H9 (cell line): Measurements from ENCODE around the gene MAP2K7. TPM values are rescaled to one million over a fixed set of nuclear protein-coding genes. Genes with fewer than 3 reads are reported as not detected.

Experiments used
- DNase-seq: peaks from one replicate; pipeline ENCODE4 v3.0.0-alpha.2; 2017
- H2AFZ ChIP-seq: one replicate; pipeline ENCODE4 v1.6.1; 2013; ENCODE audit warnings: mild to moderate bottlenecking, low read length, control low read depth, moderate library complexity
- H2AK5ac ChIP-seq: 2 replicates; pipeline ENCODE4 v1.6.1; 2013; ENCODE audit warnings: low read length, control low read depth, mixed read lengths; ENCODE audit not compliant: insufficient read length
- H2BK120ac ChIP-seq: one replicate; pipeline ENCODE4 v1.6.1; 2013; ENCODE audit warnings: low read depth, mild to moderate bottlenecking, low read length, control low read depth, inconsistent platforms; ENCODE audit not compliant: poor library complexity, severe bottlenecking
- H2BK12ac ChIP-seq: 2 replicates; pipeline ENCODE4 v1.6.1; 2013; ENCODE audit warnings: low read length, control low read depth, mixed read lengths, low read depth; ENCODE audit not compliant: insufficient read length
- H2BK15ac ChIP-seq: 2 replicates; pipeline ENCODE4 v1.6.1; 2013; ENCODE audit warnings: low read depth, low read length, control low read depth
- H2BK20ac ChIP-seq: one replicate; pipeline ENCODE4 v1.6.1; 2013; ENCODE audit warnings: low read depth, mild to moderate bottlenecking, low read length, control low read depth, inconsistent platforms; ENCODE audit not compliant: poor library complexity, severe bottlenecking
- H2BK5ac ChIP-seq: 2 replicates; pipeline ENCODE4 v1.6.1; 2013; ENCODE audit warnings: low read length, control low read depth, mixed read lengths; ENCODE audit not compliant: insufficient read length
- H3K14ac ChIP-seq: 2 replicates; pipeline ENCODE4 v1.6.1; 2013; ENCODE audit warnings: low read length, control low read depth; ENCODE audit not compliant: insufficient read depth
- H3K18ac ChIP-seq: 2 replicates; pipeline ENCODE4 v1.6.1; 2013; ENCODE audit warnings: low read depth, mild to moderate bottlenecking, mixed read lengths, low read length, control low read depth; ENCODE audit not compliant: insufficient read length
- H3K23ac ChIP-seq: 2 replicates; pipeline ENCODE4 v1.6.1; 2013; ENCODE audit warnings: low read length, control low read depth, mixed read lengths, low read depth; ENCODE audit not compliant: insufficient read length
- H3K23me2 ChIP-seq: 2 replicates; pipeline ENCODE4 v1.6.1; 2013; ENCODE audit warnings: low read depth, mild to moderate bottlenecking, mixed read lengths, low read length, control low read depth; ENCODE audit not compliant: insufficient read length, poor library complexity, severe bottlenecking
- H3K27ac ChIP-seq: 2 replicates; pipeline ENCODE4 v1.5.1; 2013; ENCODE audit warnings: low read length, control low read depth, mixed read lengths, low read depth; ENCODE audit not compliant: insufficient read length
- H3K27me3 ChIP-seq: 2 replicates; pipeline ENCODE4 v1.6.1; 2013; ENCODE audit warnings: low read length, control low read depth, inconsistent platforms; ENCODE audit not compliant: insufficient read depth
- H3K4ac ChIP-seq: 2 replicates; pipeline ENCODE4 v1.6.1; 2013; ENCODE audit warnings: low read depth, mild to moderate bottlenecking, control low read depth, inconsistent platforms, low read length, moderate library complexity
- H3K4me1 ChIP-seq: 2 replicates; pipeline ENCODE4 v1.6.1; 2013; ENCODE audit warnings: low read length, control low read depth, inconsistent platforms; ENCODE audit not compliant: insufficient read depth
- H3K4me2 ChIP-seq: 2 replicates; pipeline ENCODE4 v1.6.1; 2013; ENCODE audit warnings: low read length, control low read depth, mixed read lengths; ENCODE audit not compliant: insufficient read length, insufficient read depth
- H3K56ac ChIP-seq: 2 replicates; pipeline ENCODE4 v1.6.1; 2013; ENCODE audit warnings: low read depth, mild to moderate bottlenecking, mixed read lengths, low read length, control low read depth; ENCODE audit not compliant: insufficient read length
- H3K79me1 ChIP-seq: 2 replicates; pipeline ENCODE4 v1.6.1; 2013; ENCODE audit warnings: low read depth, mild to moderate bottlenecking, moderate library complexity, low read length, control low read depth, inconsistent platforms; ENCODE audit not compliant: insufficient read depth, poor library complexity, severe bottlenecking
- H3K79me2 ChIP-seq: 2 replicates; pipeline ENCODE4 v1.6.1; 2013; ENCODE audit warnings: low read length, control low read depth, inconsistent platforms; ENCODE audit not compliant: insufficient read depth
- H3K9ac ChIP-seq: 2 replicates; pipeline ENCODE4 v1.6.1; 2013; ENCODE audit warnings: low read length, control low read depth, mixed read lengths; ENCODE audit not compliant: insufficient read length; ENCODE audit errors: extremely low read depth
- H3K9me3 ChIP-seq: one replicate; pipeline ENCODE4 v1.6.1; 2013; ENCODE audit warnings: low read depth, low read length, inconsistent platforms; ENCODE audit not compliant: control insufficient read depth
- H3T11ph ChIP-seq: one replicate; pipeline ENCODE4 v1.6.1; 2013; ENCODE audit warnings: mild to moderate bottlenecking, low read length, control low read depth, inconsistent platforms
- H4K20me1 ChIP-seq: one replicate; pipeline ENCODE4 v1.6.1; 2013; ENCODE audit not compliant: control insufficient read depth, insufficient read length, insufficient read depth
- H4K5ac ChIP-seq: 2 replicates; pipeline ENCODE4 v1.6.1; 2013; ENCODE audit warnings: low read depth, mild to moderate bottlenecking, mixed read lengths, low read length, control low read depth; ENCODE audit not compliant: insufficient read length
- H4K8ac ChIP-seq: replicated peaks from 2 replicates; pipeline ENCODE4 v1.6.1; 2013; ENCODE audit warnings: low read length, control low read depth, mixed read lengths, low read depth; ENCODE audit not compliant: insufficient read length
- H4K91ac ChIP-seq: 2 replicates; pipeline ENCODE4 v1.6.1; 2013; ENCODE audit warnings: low read depth, mild to moderate bottlenecking, moderate library complexity, mixed read lengths, low read length, control low read depth; ENCODE audit not compliant: insufficient read length
- H3K27ac Mint-ChIP-seq, 3 experiments: 2 replicates in 2 of 3; 3 replicates in 1 of 3; pipeline ENCODE4 v1.8.0; 2020 to 2021; ENCODE audit warnings: mixed read lengths in 3 of 3, mild to moderate bottlenecking in 1 of 3, moderate library complexity in 1 of 3
- H3K27me3 Mint-ChIP-seq: 2 replicates; pipeline ENCODE4 v1.8.0; 2021; ENCODE audit warnings: low read depth, mild to moderate bottlenecking, moderate library complexity, mixed read lengths
- H3K36me3 Mint-ChIP-seq, 3 experiments: 2 replicates in 2 of 3; 3 replicates in 1 of 3; pipeline ENCODE4 v1.8.0; 2020 to 2021; ENCODE audit warnings: low read depth in 3 of 3, mixed read lengths in 3 of 3; ENCODE audit not compliant: insufficient read depth in 1 of 3
- H3K4me1 Mint-ChIP-seq, 2 experiments: 2 replicates each; pipeline ENCODE4 v1.8.0; 2020; ENCODE audit warnings: mixed read lengths in 2 of 2
- H3K4me3 Mint-ChIP-seq, 2 experiments: 2 replicates in 1 of 2; 3 replicates in 1 of 2; pipeline ENCODE4 v1.8.0; 2020 to 2021; ENCODE audit warnings: mild to moderate bottlenecking in 2 of 2, mixed read lengths in 2 of 2, moderate library complexity in 1 of 2
- H3K9me3 Mint-ChIP-seq, 2 experiments: 2 replicates in 1 of 2; 3 replicates in 1 of 2; pipeline ENCODE4 v1.8.0; 2020; ENCODE audit warnings: mild to moderate bottlenecking in 2 of 2, mixed read lengths in 2 of 2, moderate library complexity in 1 of 2
- CTCF ChIP-seq: fragments of 200-600 bp; sonication (generic); conservative IDR thresholded peaks from 3 replicates; pipeline ENCODE4 v1.8.0; 2021; ENCODE audit warnings: antibody characterized with exemption, mild to moderate bottlenecking
- WGBS: extraction: QIAGEN DNeasy Blood & Tissue Kit; methylation state at CpG from one replicate; pipeline ENCODE4 v1.1.7; 2013; ENCODE audit warnings: missing lambda C conversion rate, low lambda C conversion rate, mixed read lengths; ENCODE audit not compliant: insufficient read length; ENCODE audit errors: extremely low coverage; 5-methylcytosine and 5-hydroxymethylcytosine counted together
- total RNA-seq: library from RNA; stranded (reverse); gene quantifications from 2 replicates; pipeline ENCODE4 v1.2.1, GENCODE V29; 2021

MAP2K7 gene
- total RNA-seq, 1 experiment from 2014 or later: 48.1 TPM

DNA sequence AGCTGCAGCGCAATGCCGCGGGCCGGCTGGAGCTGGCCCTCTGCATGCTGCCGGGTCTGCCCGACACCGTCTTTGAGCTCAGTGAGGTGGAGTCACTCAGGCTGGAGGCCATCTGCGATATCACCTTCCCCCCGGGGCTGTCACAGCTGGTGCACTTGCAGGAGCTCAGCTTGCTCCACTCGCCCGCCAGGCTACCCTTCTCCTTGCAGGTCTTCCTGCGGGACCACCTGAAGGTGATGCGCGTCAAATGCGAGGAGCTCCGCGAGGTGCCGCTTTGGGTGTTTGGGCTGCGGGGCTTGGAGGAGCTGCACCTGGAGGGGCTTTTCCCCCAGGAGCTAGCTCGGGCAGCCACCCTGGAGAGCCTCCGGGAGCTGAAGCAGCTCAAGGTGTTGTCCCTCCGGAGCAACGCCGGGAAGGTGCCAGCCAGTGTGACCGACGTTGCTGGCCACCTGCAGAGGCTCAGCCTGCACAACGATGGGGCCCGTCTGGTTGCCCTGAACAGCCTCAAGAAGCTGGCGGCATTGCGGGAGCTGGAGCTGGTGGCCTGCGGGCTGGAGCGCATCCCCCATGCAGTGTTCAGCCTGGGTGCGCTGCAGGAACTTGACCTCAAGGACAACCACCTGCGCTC, 3.8 kb upstream of the MAP2K7 start:
- H4K8ac ChIP-seq: no peak overlapping the region
- H3K79me2 ChIP-seq: peaks cover 3% of the 10 kb centered on the region; the same call in 1 of the 2 replicates
- H3K56ac ChIP-seq: no peak overlapping the region
- 0 out of 2 replicates have a peak, but pooled peaks cover 4% of the 10 kb centered on the region for H3K4me1 ChIP-seq
- Mint-ChIP-seq H3K9me3 (no peaks in the 10 kb centered on the region; a peak in 3 of 5 replicates), H3K4me1 (peaks cover 9 to 19% of the 10 kb centered on the region in 2 experiments), H3K27me3 (peaks cover 3% of the 10 kb centered on the region; the same call in 1 of the 2 replicates), H3K4me3 (no peak overlapping the region), H3K27ac (no peak overlapping the region), H3K36me3 (peaks cover 8 to 18% (median 11%) of the 10 kb centered on the region in 3 experiments)
- H3K9ac ChIP-seq: no peak overlapping the region
- H2AFZ ChIP-seq: no peak overlapping the region
- H3K79me1 ChIP-seq: no peaks in the 10 kb centered on the region
- no peak overlapping the region for H4K5ac ChIP-seq
- no peak overlapping the region for H2BK120ac ChIP-seq
- no peak overlapping the region for H4K91ac ChIP-seq
- no peaks in the 10 kb centered on the region for H3K9me3 ChIP-seq
- no peak overlapping the region for H3T11ph ChIP-seq
- no peak overlapping the region for H2BK15ac ChIP-seq
- H4K20me1 ChIP-seq: no peaks in the 10 kb centered on the region
- DNase-seq: no peak
- no peak overlapping the region for H3K23ac ChIP-seq
- H3K27ac ChIP-seq: no peak overlapping the region
- no CpG with 5 or more reads among the region's 34 CpGs for WGBS
- H3K14ac ChIP-seq: no peak overlapping the region
- no peak overlapping the region for H2BK12ac ChIP-seq
- H2BK20ac ChIP-seq: no peak overlapping the region
- H3K4me2 ChIP-seq: no peak overlapping the region
- H3K27me3 ChIP-seq: no peaks in the 10 kb centered on the region
- TF ChIP-seq CTCF: no peak
- H2AK5ac ChIP-seq: no peak overlapping the region
- no peak overlapping the region for H2BK5ac ChIP-seq
- H3K18ac ChIP-seq: no peak overlapping the region
- H3K4ac ChIP-seq: no peak overlapping the region
- H3K23me2 ChIP-seq: peaks cover 16% of the 10 kb centered on the region
